Occipital lobe (tissue), 2 donors: ENCODE measurements around the gene LGMN. TPM values are rescaled to one million over a fixed set of nuclear protein-coding genes. Genes with fewer than 3 reads are reported as not detected.
A peak's percentile ranks its signal among the peaks of the same experiment; 100 is the strongest.
"Not testable (repeated sequence)": the region's sequence is repeated elsewhere in the genome, so short reads cannot be mapped to it uniquely, and the experiment has no call there.

Experiments
- DNase-seq: peaks from one replicate; lab custom pipeline; 2025; lab: John Stamatoyannopoulos, UW
- total RNA-seq: library from RNA; depleted of rRNA; stranded (reverse); fragments of >200 nt; gene quantifications from one replicate; pipeline ENCODE4 v1.2.3, GENCODE V29; 2014

Gene LGMN
- total RNA-seq, 1 donor from 2014 or later, result 23.6 TPM

DNA sequence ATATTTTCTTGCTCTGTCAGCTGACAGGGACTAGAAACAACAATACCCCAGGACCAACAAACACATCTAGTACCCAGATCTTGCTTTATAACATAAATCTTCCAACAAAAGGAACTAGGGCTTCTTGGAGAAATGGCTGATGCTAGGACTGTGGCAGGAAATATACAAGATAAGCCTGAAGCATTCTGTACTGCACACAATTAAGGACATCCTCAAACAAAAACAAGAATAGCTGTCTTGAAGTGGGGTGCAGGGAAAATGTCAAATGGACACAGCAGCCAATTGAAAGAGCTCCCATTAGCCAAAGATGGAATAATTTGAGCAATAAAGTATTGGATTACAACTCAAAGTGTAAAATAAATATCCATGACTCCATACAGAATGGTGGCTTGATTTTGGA is 50.0 kb downstream of the LGMN start:
- DNase-seq, result no peak

DNA sequence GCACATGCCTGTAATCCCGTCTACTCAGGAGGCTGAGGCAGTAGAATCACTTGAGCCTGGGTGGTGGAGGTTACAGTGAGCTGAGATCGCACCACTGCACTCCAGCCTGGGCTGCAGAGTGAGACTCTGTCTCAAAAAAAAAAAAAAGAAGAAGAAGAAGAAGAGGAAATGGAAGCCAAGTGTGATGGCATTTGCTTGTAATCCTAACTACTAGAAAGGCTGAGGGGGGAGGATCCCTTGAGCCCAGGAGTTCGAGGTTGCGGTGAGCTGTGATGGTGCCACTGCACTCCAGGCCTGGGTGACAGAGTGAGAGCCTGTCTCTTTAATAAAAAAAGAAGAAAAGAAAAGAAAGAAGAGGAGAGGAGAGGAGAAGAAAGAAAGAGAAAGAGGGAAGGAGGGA is 52.1 kb downstream of the LGMN start:
- DNase-seq, result no peak

DNA sequence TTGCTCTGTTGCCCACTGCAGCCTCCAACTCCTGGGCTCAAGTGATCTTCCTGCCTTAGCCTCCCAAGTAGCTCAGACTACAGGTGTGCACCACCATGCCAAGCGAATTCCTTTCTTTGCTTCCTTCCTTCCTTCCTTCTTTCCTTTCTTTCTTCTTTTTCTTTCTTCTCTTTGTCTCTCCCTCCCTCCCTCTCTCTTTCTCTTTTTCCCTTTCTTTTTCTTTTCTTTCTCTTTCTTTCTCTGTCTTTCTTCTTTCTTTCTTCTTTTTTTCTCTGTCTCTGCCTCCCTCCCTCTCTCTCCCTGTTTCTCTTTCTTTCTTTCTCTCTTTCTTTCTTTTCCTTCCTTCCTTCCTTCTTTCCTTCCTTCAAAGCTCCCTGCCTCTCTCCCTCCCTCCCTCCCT is 52.9 kb downstream of the LGMN start:
- no peak for DNase-seq

DNA sequence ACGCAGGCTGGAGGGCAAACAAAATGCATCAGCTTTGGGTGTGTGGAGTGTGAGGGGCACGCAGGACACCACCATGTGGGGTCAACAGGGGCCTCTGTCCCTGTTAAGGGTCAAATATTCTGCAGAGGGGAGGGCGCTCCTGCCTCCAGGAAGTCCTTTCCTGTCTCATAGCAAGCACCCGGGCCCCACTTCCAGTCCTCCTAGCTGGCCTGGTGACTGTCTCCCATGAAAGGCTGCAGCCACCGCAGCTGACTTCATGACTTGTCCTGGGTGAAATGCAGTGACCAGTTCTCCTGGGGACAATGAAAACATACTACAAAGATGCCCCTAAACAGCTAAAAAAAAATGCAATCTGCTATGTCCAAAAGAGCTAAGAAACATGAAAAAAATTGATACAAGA is 53.6 kb downstream of the LGMN start:
- no peak for DNase-seq

DNA sequence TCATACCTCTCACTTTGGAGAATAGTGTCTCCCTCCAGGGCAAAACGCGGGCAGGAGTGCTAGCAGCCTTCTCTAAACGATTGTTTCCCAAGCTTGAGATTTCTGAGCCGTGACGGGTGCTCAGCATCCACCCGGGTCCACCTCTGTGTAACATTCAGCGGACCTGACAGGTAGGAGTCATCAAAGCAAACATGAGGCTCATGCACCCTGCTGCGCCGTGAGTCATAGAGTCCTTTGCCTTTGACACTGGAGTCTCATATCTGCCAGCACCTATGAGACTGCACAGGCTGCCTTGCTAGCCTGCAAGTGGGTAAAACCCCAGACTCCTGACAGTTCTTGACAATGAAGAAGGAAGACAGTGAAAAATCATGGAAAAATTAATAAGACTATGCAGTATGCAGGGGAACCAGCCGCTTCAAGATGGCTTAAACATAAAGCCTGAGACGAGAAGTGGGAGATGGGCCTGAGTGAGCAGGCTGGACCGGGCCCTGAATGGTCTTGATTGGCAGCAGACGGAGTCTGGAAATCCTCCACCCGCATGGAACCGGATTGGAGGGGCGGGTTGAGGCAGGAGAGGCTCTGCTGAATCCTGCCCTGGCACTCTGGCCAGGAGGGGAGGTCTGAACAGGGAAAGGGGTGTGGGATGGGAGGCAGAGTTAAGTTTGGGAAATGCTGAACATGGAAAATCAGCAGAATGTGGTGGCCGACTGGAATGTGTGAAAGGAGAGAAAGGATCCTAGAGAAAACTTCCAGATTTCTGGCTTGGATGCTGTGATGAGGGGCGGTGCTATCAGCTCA is 54.2 kb downstream of the LGMN start:
- no peak for DNase-seq

DNA sequence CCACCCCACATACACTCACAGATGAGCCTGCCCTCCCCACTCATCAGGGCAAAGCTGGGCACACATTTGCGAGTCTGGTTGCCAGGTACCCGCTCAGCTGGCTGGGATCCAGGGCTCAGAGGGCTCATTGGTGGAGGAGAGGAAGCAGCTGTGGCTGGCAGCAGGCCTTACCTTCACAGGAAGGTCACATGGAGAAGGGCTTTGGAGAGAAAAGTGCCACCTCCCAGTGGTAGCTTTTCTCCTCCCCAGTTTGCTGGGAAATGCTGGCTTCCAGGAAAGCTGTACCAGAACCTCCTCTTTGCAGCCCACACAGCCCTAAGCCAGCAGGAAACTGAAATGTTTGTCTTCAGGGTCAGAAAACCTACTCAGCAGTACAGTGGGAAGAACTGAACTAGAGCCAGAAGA is 55.6 kb downstream of the LGMN start:
- no peak for DNase-seq

DNA sequence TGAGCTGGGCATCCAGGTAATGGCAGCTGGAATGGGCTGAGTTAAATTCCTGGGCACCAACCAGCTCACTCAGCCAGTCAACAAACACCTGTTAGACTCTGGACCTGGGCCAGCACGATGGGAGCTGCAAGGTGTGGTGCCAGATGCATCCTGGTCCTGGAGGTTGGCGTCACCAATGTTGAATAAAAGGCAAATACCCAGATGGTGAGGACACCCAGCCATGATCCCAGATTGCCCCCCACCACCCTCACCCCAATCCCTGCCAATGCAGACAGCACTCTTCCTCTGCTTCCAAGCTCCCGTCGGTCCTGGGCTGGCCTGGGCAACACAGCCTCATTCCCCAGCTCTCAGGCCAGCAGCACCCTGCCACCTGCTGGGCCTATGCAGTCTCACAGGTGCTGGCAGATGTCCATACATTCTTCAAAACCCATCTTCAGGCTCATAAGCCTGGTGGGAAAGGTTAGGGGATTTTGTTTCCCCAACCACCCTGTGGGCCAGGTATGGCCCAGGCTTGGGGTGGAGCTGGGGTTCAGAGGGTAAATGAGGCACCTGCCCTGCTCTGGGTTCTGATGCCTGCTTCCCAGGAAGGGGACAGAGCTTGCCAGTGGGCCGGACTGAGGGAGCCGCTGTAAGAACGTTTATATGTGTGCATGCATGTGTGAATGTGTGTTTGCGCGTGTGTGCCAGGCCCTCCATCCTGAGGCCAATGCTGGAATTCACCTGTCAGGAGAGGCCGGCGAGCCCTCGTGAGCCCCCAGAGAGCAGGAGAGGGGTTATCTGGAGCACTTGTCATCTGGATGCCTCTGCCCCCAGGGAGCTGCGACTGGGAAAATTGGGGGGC is 58.0 kb downstream of the LGMN start:
- DNase-seq, result no peak

DNA sequence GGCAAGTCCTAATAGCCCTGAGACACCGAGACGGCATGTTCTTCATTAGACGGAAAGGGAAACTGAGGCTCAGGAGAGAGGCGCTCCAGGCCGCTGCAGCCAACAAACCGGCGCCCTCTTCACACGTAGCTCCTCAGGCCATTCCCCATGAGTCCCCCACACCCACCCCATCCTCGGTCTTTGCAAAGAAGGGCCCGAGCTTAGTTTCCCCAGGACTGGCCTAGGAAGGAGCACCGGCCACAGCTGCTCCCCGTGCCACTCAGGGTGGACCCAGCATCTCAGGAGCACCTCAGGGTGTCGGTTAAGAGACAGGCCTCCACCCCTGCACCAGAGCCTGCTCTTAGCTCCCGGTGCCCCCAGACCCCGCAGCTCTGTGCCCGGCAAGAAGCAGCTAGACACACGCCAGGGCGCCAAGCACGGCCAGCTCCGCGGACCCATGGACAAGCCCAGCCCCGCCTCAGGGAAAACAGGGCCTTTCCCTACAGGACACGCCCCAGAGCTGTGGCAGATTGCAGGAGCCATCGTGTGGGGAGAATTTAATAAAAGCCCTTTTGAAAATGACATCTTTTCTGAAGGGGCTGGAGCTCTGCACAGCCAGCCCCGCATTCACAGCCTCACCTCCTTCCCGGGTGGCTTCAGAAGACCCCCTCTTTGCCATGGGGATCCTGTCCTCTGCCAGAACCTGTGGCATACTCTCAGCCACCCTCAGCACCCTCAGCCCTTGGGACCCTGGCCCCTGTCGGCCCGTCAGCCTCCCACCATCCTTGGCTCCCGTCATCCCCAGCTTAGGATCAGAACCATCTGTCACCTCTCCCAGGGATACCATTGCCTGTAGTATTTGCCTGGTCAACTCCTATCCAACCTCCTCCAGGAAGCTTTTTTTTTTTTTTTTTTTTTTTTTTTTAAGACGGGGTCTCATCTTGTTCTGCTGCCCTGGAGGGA is 59.7 kb downstream of the LGMN start:
- DNase-seq, result no peak

DNA sequence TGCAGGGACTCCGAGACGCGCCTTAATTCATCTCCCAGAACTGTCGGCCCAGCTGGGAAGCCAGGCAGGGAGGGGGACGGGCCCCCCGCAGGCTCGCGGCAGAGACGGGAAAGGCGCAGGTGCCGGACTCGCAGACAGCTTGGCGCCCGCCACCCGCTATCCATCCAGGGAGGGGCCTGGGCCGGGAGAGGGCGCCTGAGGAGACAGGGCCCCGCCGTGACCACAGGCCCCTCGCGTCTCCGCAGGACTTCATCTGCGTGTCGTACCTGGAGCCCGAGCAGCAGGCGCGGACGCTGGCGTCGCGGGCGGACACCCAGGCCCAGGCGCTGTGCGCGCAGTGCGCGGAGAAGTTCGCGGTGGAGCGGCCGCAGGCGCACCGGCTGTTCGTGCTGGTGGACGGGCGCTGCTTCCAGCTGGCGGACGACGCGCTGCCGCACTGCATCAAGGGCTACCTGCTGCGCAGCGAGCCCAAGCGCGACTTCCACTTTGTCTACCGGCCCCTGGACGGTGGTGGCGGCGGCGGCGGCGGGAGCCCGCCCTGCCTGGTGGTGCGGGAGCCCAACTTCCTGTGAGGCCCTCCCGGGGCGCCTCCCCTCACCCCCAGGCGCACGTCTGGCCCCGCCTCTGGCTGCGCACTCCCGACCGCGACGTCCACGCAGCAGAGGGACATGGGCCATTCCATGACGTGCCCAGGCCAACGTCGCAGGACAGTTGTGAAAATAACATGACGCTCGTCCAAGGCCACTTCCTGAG is 60.6 kb downstream of the LGMN start:
- DNase-seq, result peak; percentile 28

DNA sequence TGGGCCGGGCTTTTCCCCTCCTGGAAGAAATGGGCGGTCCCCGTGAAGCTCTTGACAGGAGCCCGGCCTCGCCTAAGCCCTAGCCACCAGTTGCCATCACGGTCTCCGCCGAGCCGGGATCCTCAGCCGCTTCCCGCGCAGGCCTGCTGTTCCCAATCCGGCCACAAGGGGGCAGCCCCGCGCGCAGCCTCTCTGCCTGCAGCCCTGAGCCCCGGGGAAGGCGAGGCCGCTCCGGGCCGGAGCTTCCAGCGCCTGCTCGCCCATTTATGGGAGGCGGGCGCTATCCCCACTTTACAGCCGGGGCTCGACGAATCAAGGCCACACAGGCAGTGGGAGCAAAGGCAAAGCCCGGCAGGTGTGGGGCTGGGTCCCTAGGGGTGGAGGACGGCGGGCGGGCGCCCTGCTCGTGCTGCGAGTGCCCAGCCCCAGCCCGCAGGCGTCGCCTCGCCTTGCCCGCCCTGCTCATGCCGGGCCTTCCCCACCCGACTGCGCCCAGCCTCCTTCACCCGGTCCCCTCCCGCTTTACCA is 61.5 kb downstream of the LGMN start:
- peak; percentile 70 for DNase-seq

DNA sequence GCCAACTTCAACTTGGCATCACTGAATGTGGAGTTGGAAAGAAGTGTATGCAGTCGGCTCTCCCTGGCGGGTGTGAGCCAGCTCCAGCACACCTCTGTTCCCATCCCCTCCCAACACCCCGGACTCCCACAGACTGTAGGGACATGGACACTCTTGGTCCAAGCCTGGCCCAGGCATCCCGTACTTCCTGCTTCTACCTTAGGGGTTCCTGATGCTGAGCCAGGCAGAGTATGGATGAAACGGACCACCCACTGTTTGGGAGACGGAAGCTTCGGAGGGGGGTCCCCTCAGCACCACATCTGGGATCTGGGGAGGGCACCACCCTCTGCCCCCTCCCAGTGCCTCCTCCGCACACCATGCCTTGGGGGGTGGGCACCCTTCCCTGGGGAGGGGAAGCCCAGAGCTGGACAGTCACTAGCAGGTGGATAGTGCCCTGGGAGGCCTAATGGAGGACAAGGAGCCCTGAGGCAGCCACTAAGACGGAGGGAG is 62.0 kb downstream of the LGMN start:
- no peak for DNase-seq

DNA sequence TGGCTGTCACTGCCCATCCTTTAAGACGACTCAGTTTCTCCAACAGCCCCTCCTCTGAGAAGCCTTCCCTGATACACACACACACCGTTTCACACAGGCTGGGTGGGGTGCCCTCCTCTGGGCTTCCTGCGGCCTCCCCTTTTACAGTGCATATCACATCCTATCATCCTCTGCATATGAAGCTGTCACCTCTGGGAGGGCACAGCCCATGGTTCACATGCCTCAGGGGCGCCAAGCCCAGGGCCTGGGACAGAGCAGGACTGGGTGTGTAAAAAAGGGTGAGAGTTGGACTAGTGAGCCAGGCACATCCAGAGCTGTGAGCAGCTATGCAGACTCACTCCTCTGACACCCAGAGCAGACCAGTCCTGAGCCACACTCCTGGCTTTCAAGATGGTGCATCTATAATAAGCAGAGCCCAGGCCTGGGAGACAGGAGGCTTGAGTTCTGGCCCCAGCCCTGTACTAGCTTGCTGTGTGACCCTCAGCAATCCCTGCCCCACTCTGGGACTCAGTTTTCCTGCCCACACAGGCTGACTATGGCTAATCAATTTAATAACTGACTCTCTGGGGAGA is 62.6 kb downstream of the LGMN start:
- no peak for DNase-seq

DNA sequence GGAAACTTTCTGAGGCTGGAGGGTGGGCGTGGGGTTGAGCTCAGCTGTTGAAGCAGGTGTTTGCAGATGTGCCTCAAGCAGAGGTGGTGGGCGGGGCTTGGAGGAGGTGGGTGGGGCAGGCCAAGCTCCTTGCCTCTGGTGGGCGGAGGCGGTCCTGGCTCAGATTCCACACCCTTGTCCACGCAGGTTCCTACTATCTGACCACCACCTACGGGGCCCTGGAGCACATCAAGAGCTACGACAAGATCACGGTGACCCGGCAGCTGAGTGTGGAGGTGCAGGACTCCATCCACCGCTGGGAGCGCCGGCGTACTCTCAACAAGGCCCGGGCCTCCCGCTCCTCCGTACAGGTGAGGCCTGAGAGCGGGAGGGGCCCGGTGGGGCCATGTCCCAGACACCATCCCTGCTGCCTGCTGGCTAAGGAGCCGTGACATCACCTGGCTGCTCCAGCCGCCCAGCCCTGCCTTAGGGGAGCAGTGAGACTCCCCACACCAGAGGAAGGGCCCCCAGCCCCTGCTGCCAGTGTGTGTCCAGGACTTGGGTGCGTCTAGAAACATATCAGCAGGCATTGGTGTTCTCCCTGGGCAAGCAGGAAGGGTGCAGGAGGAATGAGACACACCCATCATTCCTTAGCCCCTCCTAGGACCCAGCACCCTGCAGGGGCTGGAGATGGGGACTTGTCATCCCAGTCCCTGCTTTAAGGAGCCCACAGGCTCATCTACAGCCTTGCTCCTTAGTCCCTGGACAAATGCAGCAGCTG is 63.4 kb downstream of the LGMN start:
- DNase-seq, result no peak

DNA sequence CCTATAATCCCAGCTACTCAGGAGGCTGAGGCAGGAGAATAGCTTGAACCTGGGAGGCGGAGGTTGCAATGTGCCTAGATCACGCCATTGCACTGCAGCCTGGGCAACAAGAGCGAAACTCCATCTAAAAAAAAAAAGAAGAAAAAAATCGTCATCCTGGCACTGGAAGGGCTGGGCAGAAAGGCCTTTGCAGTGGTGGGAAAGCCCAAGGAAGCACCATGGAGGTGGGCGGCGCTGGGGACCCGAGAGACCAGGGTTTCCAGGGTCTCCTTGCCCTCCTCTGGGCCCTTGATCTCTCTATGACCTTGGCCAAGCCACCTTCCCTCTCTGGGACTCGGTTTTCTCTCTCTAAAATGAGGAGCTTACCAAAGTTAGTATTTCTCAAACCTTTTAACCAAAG is 65.4 kb downstream of the LGMN start:
- no peak for DNase-seq

DNA sequence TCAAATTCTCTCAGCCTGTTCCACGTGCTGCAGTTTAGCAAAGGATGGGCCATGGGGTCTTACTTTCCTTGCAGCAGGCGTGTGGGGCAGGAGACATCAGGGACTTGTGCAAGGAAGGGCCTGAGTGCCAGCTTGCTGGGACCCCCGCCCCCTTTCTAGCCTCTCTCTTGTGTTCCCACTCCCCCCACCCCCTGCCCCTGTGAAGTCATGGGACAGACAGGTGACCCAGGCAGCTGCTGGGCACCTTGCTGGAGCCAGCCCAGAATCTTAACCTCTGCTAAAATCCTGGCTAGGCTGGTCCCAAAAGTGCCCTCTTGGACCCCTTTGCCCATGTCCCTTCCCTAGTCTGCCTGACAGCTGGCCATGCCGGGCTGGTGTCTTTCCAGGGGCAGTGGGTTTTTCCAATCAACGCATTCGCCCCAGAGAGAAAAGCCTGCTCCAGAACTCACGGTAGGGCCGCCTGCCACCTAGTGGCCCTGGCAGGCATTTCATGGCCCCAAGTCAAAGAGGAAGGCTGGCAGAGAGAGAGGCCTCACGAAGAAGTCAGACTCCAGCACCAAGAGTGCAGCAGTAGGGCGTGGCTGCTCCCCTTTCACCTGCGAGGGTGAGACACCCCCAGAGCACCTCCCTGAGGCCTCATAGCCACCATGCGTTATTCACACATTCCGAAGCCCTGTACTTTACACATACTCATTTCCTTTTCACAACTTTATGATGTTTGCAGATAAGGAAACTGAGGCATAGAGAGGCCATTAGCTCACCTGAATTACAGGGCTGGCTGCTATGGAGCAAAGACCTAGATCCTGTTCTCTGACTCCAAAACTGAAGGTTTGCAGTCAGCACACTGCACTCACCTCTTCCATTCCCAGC is 67.4 kb downstream of the LGMN start:
- no peak for DNase-seq

DNA sequence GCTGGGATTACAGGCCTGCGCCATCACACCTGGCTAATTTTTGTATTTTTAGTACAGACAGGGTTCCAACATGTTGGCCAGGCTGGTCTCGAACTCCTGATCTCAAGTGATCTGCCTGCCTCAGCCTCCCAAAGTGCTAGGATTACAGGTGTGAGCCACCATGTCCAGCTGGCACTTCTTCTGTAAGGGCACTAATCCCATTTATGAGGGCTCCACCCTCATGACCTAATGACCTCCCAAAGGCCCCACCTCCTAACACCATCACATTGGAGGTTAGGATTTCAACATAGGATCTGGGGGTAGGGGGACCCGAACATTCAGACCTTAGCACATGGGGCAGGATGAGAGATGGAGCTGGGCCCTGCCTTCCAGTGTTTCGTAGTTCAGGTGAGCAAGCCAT is 68.1 kb downstream of the LGMN start:
- not testable (repeated sequence) for DNase-seq

DNA sequence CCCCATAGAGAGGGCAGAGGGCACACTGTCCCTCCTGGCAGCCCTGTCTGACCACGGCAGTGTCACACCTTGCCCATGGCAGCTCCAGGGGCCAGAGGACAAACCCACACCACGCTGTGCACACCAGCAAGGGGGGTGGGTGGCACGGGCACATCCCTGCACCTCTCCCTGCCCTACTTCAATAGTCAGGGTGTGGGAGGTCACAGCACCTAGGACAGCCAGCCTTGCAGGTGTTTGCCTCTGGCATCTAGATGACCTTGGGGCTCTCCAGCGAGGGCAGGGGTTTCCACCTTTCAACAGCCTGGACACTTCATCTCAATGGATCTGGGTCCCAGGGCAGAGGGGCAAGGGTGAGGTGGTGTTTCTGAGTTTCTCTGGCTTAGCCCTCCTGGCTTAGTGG is 69.2 kb downstream of the LGMN start:
- no peak for DNase-seq

DNA sequence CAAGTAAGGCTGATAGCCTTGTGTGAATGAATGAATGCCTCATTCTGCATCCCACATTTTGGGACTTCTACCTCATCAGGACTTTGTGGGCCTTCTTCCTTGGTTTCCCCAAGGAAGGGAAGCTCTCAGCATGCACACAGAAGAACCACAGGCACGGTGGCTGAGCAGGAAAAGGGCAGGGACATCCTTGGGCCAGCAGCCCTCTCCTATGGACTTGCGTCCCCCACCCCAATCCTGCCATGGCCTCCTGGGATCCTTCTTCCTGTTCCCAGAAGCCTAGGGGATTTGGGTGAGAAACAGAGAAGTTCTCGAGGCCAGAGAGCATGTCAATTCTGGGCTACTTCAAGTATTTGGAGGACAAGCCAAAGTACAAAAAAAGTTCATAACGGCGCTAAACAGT is 69.7 kb downstream of the LGMN start:
- DNase-seq, result no peak
